HS-5 (cell line): Measurements from ENCODE around the gene UBE3D.
"Not testable (repeated sequence)": the region's sequence is repeated elsewhere in the genome, so short reads cannot be mapped to it uniquely, and the experiment has no call there.

ENCODE experiments used
- DNase-seq: peaks from one replicate; pipeline ENCODE4 v3.0.0-alpha.2; 2012; ENCODE audit warnings: low read depth

UBE3D gene

GRCh38 chr6:82870582-82871172, 195.0 kb downstream of the UBE3D start:
- no peak for DNase-seq

DNA sequence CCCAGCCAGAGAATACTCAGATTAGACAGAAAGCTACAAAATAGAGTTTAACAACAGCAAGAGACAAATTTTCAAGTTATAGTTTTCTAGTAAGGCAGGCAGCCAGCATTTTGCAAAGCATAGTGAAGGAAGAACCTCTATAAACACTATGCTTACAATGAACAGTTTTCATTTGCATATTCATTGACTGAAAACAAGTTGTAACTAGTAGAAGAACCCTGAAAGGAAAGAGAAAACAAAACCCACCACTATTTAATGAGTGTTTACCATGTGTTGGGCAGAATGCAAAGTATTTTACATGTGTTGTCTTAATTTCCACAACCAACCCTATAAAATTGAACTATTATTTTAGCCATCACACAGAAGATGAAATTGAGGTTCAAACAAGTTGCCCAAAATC, 196.1 kb downstream of the UBE3D start:
- no peak for DNase-seq

- DNase-seq, result no peak
Observed at GRCh38 chr6:82867946-82868345, 197.7 kb downstream of the UBE3D start.

DNA sequence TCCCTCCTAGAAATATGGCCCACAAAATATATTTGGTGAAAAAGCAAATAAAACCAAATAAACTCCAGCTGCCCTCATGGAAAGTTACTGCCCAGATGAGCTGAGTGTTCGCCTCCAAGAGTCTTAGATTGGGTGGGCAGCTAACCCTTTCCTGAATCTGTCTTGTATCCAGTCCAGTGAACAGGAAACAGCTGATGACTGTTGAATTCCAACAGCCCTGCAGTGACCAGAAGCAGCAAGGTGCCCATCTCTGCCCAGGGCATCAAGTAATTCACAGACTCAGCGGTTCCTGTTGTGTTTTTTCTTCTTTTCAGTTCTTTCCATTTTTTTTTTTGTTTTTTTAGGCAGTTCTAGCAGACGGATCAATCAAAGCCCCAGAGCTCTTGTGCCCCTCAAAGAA, 199.2 kb downstream of the UBE3D start:
- DNase-seq, result no peak

- DNase-seq, result no peak
Observed at GRCh38 chr6:82865461-82865860, 200.2 kb downstream of the UBE3D start.

GRCh38 chr6:82863781-82864180, 201.9 kb downstream of the UBE3D start:
- DNase-seq, result no peak

DNA sequence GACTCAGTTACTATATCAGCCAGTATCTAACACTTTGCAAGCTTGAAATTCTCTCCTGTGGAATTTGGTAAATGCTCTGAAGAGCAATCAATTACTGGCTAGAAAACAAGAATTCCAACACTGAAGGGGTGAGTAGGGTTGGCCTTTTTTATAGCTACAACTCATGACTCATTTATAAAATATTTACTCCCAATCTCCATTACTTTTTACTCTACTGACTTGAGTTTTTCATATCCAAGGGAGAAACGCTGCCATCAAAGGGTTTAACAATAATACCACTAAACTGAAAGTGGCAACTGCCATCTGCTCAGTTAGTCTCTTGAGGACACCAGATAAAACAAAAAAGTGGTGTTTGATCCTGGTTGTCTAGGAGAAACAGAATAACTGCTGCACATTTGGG, 203.1 kb downstream of the UBE3D start:
- DNase-seq, result peak; percentile 30

DNA sequence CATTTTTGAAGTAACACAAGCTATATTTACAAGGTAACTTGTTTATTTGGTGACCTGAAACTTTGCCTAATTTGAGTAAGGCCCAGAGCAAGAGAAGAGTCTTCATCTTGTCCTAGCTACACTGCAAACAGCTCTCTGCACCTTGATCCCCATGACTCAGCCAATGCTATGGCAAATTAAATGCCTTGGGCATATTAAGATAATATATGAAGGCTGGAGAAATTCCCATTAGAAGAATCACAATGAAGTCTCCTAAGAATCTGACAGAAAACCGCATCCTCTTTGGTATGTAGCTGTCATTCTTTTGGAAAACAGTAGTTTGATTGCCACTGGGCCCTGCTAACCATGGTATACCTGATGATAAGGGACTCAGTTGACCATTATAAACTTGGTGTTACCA, 204.5 kb downstream of the UBE3D start:
- DNase-seq, result no peak

DNA sequence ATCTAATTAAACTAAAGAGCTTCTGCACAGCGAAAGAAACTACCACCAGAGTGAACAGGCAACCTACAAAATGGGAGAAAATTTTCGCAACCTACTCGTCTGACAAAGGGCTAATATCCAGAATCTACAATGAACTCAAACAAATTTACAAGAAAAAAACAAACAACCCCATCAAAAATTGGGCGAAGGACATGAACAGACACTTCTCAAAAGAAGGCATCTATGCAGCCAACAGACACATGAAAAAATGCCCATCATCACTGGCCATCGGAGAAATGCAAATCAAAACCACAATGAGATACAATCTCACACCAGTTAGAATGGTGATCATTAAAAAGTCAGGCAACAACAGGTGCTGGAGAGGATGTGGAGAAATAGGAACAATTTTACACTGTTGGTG, 209.6 kb downstream of the UBE3D start:
- not testable (repeated sequence) for DNase-seq

DNA sequence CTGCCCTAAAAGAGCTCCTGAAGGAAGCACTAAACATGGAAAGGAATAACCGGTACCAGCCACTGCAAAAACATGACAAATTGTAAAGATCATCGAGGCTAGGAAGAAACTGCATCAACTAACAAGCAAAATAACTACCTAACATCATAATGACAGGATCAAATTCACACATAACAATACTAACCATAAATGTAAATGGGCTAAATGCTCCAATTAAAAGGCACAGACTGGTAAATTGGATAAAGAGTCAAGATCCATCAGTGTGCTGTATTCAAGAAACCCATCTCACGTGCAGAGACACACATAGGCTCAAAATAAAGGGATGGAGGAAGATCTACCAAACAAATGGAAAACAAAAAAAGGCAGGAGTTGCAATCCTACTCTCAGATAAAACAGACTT, 212.7 kb downstream of the UBE3D start:
- not testable (repeated sequence) for DNase-seq

DNA sequence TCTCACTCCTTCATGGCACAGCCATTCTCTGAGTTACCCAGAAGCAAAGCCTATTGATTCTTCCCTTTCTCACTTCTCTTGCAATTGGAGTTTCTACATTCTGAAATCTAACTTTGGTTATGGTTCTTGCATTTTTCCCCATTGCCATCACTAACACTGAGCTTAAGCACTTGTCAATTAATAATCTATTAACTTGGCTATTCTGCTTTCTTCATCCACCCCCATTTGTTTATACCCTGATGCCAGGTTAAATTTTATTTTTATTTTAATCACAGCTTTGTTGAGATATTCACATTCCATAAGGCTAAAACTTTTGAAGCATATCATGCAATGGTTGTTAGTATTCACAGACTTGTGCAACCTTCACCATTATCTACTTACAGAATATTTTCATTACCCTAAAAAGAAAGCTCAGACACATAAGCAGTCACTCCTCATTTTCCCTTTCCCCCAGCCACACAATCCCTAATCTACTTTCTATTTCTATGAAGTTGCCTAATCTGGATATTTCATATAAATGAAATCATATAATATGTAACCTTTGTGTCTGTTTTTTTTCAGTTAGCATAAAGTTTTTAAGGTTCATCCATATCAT, 222.3 kb downstream of the UBE3D start:
- DNase-seq, result no peak

DNA sequence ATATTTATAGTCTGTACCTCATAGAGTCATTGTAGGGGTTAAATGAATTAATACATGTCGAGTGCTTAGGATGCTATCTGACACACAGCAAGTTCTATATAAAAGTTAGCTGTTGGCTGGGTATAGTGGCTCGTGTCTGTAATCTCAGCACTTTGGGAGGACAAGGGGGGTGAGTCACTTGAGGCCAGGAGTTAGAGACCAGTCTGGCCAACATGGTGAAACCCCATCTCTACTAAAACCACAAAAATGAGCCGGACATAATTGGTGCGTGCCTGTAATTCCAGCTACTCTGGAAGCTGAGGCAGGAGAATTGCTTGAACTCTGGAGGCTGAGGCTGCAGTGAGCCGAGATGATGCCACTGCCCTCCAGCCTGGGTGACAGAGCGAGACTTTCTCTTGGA, 222.9 kb downstream of the UBE3D start:
- peak; percentile 38 for DNase-seq
